Erythroblast (primary cell): ENCODE results near the gene HHIP.

Experiments used
- GATA1 ChIP-seq: IDR thresholded peaks from 2 replicates; pipeline ENCODE4 v1.6.1; 2011; ENCODE audit warnings: low read depth, mild to moderate bottlenecking, control low read depth, low read length, moderate library complexity
- POLR2A ChIP-seq: IDR thresholded peaks from 2 replicates; pipeline ENCODE4 v1.6.1; 2011; ENCODE audit warnings: mild to moderate bottlenecking, low read length

DNA sequence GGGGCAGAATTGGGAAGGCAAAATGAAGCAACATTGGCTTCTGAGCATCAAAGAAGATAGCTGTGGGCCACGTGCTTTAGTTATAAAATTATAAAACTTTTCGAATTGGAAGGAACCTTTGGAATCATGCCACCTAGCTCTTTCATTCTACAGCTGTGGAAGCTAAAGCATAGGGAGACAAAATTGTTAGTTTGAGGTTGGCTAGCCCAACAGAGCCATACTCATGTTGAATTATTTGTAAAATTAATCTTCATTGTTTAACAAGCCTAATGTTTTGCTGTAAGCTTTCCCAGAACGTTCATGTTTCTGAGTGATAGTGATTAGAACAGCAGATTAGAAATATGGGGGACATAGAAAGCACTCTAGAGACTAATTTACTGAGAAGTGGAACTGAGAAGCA is 35.9 kb downstream of the HHIP start:
- TF ChIP-seq POLR2A = no peak
- TF ChIP-seq GATA1 = no peak
